Testis (tissue), 2 donors: ENCODE measurements around the gene ENTR1.

Source experiments
- POLR2A ChIP-seq: fragments of 450-650 bp; IDR thresholded peaks from one replicate; pipeline ENCODE4 v1.6.1; 2017; ENCODE audit warnings: antibody characterized with exemption, mild to moderate bottlenecking, moderate library complexity
- TF ChIP-seq, protein P1 (sequence below), 3 experiments: fragments of 450-650 bp in 2 of 3; fragments of 200-600 bp in 1 of 3; sonication (generic) in 1 of 3; IDR thresholded peaks; one replicate each; pipeline ENCODE4 v1.5.1; 2016 to 2019; ENCODE audit warnings: antibody characterized with exemption in 3 of 3, mild to moderate bottlenecking in 2 of 3, moderate library complexity in 1 of 3

DNA sequence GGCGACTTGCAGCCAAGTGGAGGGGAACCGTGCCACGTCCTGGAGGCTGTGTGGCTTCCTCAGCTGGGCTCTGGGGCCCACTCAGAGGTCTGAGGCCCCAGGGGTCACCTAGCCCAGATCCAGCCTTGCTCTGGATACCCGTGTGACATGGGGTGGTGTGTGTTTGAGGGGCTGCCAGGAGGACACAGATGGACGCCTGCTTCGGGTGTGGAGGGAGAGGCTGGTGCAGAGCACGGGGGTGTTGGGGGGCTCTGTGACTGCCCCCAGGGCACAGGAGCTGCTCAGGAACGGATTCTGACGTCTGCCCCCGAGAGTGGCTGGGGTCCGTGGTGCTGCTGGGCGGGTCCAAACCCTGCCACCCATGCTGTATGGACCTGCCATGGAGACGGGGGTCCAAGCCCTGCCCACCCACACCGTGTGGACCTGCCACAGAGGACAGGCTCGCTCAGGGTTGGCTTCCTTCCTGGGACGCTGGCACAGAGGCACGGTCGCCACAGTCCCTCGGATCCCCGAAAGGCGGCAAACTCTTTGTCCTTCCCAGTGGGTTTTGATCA, 18.7 kb upstream of the ENTR1 start:
- no peak for TF ChIP-seq POLR2A
- TF ChIP-seq, protein P1, sequence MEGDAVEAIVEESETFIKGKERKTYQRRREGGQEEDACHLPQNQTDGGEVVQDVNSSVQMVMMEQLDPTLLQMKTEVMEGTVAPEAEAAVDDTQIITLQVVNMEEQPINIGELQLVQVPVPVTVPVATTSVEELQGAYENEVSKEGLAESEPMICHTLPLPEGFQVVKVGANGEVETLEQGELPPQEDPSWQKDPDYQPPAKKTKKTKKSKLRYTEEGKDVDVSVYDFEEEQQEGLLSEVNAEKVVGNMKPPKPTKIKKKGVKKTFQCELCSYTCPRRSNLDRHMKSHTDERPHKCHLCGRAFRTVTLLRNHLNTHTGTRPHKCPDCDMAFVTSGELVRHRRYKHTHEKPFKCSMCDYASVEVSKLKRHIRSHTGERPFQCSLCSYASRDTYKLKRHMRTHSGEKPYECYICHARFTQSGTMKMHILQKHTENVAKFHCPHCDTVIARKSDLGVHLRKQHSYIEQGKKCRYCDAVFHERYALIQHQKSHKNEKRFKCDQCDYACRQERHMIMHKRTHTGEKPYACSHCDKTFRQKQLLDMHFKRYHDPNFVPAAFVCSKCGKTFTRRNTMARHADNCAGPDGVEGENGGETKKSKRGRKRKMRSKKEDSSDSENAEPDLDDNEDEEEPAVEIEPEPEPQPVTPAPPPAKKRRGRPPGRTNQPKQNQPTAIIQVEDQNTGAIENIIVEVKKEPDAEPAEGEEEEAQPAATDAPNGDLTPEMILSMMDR (IDR thresholded peaks at IDR 0.05), result no peak
